Measurements from ENCODE around the gene HRC. TPM values are rescaled to one million over a fixed set of nuclear protein-coding genes. Genes with fewer than 3 reads are reported as not detected.

The HRC gene
- total RNA-seq, 1 experiment from 2014 or later, result 0.13 TPM

DNA sequence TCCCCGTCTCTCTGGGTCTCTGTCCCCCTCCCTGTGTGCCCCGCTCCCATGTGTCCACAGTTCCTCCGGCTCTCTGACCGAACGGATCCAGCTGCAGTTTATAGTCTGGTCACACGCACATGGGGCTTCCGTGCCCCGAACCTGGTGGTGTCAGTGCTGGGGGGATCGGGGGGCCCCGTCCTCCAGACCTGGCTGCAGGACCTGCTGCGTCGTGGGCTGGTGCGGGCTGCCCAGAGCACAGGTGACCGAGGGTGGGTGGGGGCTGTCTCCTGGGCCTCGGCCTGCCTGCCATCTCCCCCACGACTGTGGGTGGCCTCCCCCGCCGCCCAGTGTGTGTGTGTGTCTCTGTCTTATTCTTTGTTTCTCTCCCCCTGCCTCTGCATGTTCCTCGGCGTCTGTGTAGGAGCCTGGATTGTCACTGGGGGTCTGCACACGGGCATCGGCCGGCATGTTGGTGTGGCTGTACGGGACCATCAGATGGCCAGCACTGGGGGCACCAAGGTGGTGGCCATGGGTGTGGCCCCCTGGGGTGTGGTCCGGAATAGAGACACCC is 12.7 kb upstream of the HRC start:
- Histone ChIP-seq H3K36me3 (ENCODE audit: control insufficient read depth, insufficient read depth, low read length) (no peaks in the 10 kb centered on the region; the same call in 1 of the 2 replicates), H3K4me1 (ENCODE audit: control insufficient read depth, insufficient read depth, low read length) (no peaks in the 10 kb centered on the region), H3K9me3 (ENCODE audit: control insufficient read depth, insufficient read depth, low read depth, low read length) (no peaks in the 10 kb centered on the region), H3K27ac (ENCODE audit: low read length) (no peak overlapping the region), H3K27me3 (ENCODE audit: control insufficient read depth, insufficient read depth, low read length) (no peaks in the 10 kb centered on the region), H3K4me3 (ENCODE audit: low read depth in 2 of 2, low read length in 2 of 2) (no peak overlapping the region)
- TF ChIP-seq REST (IDR thresholded peaks at IDR 0.05; ENCODE audit: insufficient read depth in 1 of 2, low read depth in 2 of 2, low read length in 1 of 2) (no peak), POLR2AphosphoS5 (IDR thresholded peaks at IDR 0.05; ENCODE audit: low read depth, low read length) (no peak), TCF7L2 (IDR thresholded peaks at IDR 0.05; ENCODE audit: low read depth, low read length) (no peak), SIN3A (IDR thresholded peaks at IDR 0.05; ENCODE audit: borderline replicate concordance, insufficient read depth, low read depth, low read length) (no peak)
- TF ChIP-seq, protein P1, sequence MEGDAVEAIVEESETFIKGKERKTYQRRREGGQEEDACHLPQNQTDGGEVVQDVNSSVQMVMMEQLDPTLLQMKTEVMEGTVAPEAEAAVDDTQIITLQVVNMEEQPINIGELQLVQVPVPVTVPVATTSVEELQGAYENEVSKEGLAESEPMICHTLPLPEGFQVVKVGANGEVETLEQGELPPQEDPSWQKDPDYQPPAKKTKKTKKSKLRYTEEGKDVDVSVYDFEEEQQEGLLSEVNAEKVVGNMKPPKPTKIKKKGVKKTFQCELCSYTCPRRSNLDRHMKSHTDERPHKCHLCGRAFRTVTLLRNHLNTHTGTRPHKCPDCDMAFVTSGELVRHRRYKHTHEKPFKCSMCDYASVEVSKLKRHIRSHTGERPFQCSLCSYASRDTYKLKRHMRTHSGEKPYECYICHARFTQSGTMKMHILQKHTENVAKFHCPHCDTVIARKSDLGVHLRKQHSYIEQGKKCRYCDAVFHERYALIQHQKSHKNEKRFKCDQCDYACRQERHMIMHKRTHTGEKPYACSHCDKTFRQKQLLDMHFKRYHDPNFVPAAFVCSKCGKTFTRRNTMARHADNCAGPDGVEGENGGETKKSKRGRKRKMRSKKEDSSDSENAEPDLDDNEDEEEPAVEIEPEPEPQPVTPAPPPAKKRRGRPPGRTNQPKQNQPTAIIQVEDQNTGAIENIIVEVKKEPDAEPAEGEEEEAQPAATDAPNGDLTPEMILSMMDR (IDR thresholded peaks at IDR 0.05), result no peak
- CTCF ChIA-PET, result no interaction called here
- POLR2A ChIA-PET, result no interaction called here
- ATAC-seq (no peak), DNase-seq (ENCODE audit: low read depth, low spot score) (no peak)
- in situ Hi-C loops (cut with HindIII; ENCODE audit: low pct_unique_long_range_greater_than_20kb, low sequenced_read_pairs), result no loop called here
- intact Hi-C loops (cut with micrococcal nuclease; ENCODE audit: unreplicated experiment), result no loop called here
- no TSS peak for BruUV-seq (replicated peaks)

DNA sequence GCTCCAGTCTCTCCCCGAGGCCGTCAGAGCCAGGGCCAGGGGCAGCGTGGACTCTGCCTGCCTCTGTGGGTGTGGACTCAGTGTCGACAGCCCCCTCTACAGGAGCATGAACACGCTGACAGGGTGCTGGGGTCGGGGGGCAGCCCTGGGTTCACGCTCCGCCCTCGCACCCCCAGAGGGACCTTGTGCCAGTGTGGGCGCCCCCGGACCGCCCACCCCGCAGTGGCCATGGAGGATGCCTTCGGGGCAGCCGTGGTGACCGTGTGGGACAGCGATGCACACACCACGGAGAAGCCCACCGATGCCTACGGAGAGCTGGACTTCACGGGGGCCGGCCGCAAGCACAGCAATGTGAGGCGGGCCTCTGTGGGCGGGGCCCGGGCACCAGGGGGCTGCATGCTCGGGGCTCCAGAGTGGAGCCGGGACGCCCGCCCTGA is 10.7 kb upstream of the HRC start:
- no peaks in the 10 kb centered on the region for H3K36me3 ChIP-seq (ENCODE audit: control insufficient read depth, insufficient read depth, low read length)
- TF ChIP-seq, protein P1 (IDR thresholded peaks at IDR 0.05), result no peak
- TF ChIP-seq REST (IDR thresholded peaks at IDR 0.05; ENCODE audit: insufficient read depth in 1 of 2, low read depth in 2 of 2, low read length in 1 of 2) (no peak), SIN3A (IDR thresholded peaks at IDR 0.05; ENCODE audit: borderline replicate concordance, insufficient read depth, low read depth, low read length) (no peak), TCF7L2 (IDR thresholded peaks at IDR 0.05; ENCODE audit: low read depth, low read length) (no peak), POLR2AphosphoS5 (IDR thresholded peaks at IDR 0.05; ENCODE audit: low read depth, low read length) (no peak)
- no peak overlapping the region for H3K27ac ChIP-seq (ENCODE audit: low read length)
- in situ Hi-C loops (cut with HindIII; ENCODE audit: low pct_unique_long_range_greater_than_20kb, low sequenced_read_pairs) (no loop called here), intact Hi-C loops (cut with micrococcal nuclease; ENCODE audit: unreplicated experiment) (no loop called here)
- H3K4me1 ChIP-seq (ENCODE audit: control insufficient read depth, insufficient read depth, low read length), result no peaks in the 10 kb centered on the region
- H3K4me3 ChIP-seq (ENCODE audit: low read depth in 2 of 2, low read length in 2 of 2), result no peak overlapping the region
- H3K9me3 ChIP-seq (ENCODE audit: control insufficient read depth, insufficient read depth, low read depth, low read length), result no peaks in the 10 kb centered on the region
- ChIA-PET CTCF (no interaction called here), POLR2A (no interaction called here)
- no peaks in the 10 kb centered on the region for H3K27me3 ChIP-seq (ENCODE audit: control insufficient read depth, insufficient read depth, low read length)
- ATAC-seq (no peak), DNase-seq (ENCODE audit: low read depth, low spot score) (no peak)
- BruUV-seq (replicated peaks), result no TSS peak
